Astrocyte (in vitro differentiated cells and primary cell): Measurements from ENCODE around the gene SNAP23.

ENCODE experiments used
- CTCF ChIP-seq: IDR thresholded peaks from 2 replicates; pipeline ENCODE4 v1.5.1; 2011; ENCODE audit warnings: low read depth, mild to moderate bottlenecking, inconsistent platforms, low read length, moderate library complexity; ENCODE audit not compliant: insufficient read depth
- EZH2 ChIP-seq: IDR thresholded peaks from 2 replicates; pipeline ENCODE4 v1.6.1; 2012; ENCODE audit warnings: mild to moderate bottlenecking, low read length, inconsistent platforms; ENCODE audit not compliant: insufficient read depth

GRCh38 chr15:42576040-42576594 lies 80.7 kb downstream of the SNAP23 start:
- no peak for TF ChIP-seq CTCF
- no peak for TF ChIP-seq EZH2
